Fibroblast of skin of left biceps (primary cell): ENCODE data around the gene MYO9B.
A peak's percentile ranks its signal among the peaks of the same experiment; 100 is the strongest.

Source experiments
- DNase-seq, 2 experiments: peaks; one replicate each; pipeline ENCODE4 v3.0.0-alpha.2; 2013; ENCODE audit warnings: low read depth in 2 of 2

Gene MYO9B

GRCh38 chr19:17060802-17061201 is 14.8 kb upstream of the MYO9B start:
- DNase-seq = no peak

GRCh38 chr19:17061205-17061604 is 14.4 kb upstream of the MYO9B start:
- no peak for DNase-seq

GRCh38 chr19:17061691-17062090 is 13.9 kb upstream of the MYO9B start:
- DNase-seq = no peak

- DNase-seq = no peak
These were observed 12.1 kb upstream of the MYO9B start for GRCh38 chr19:17063428-17063827.

GRCh38 chr19:17069193-17069592 is 6.4 kb upstream of the MYO9B start:
- no peak for DNase-seq

GRCh38 chr19:17070421-17070820 is 5.2 kb upstream of the MYO9B start:
- DNase-seq = no peak

- no peak for DNase-seq
These were observed 4.7 kb upstream of the MYO9B start for GRCh38 chr19:17070912-17071311.

GRCh38 chr19:17073869-17074633 is 1.5 kb upstream of the MYO9B start:
- no peak for DNase-seq

GRCh38 chr19:17074634-17075034 is 943 bp upstream of the MYO9B start:
- DNase-seq = no peak

- DNase-seq = no peak
These were observed 426 bp downstream of the MYO9B start for GRCh38 chr19:17075864-17076542.

- no peak for DNase-seq
These were observed 990 bp downstream of the MYO9B start for GRCh38 chr19:17076543-17076991.

GRCh38 chr19:17077447-17078028 is 2.0 kb downstream of the MYO9B start:
- DNase-seq = no peak

GRCh38 chr19:17078036-17078919 is 2.7 kb downstream of the MYO9B start:
- no peak for DNase-seq

- DNase-seq = no peak
These were observed 3.5 kb downstream of the MYO9B start for GRCh38 chr19:17078920-17079709.

GRCh38 chr19:17079710-17080439 is 4.3 kb downstream of the MYO9B start:
- DNase-seq = peak; percentile 93 to 95

GRCh38 chr19:17080440-17080801 is 4.8 kb downstream of the MYO9B start:
- no peak for DNase-seq

- DNase-seq = no peak
These were observed 6.4 kb downstream of the MYO9B start for GRCh38 chr19:17081672-17082630.

GRCh38 chr19:17086120-17086519 is 10.5 kb downstream of the MYO9B start:
- DNase-seq = no peak

- DNase-seq = no peak
These were observed 11.3 kb downstream of the MYO9B start for GRCh38 chr19:17086834-17087233.
